Ectodermal cell (in vitro differentiated cells): ENCODE data around the gene PPP1R13B.

Source experiments
- H3K27ac ChIP-seq: 2 replicates; pipeline ENCODE4 v1.7.0; 2013; ENCODE audit warnings: mild to moderate bottlenecking, low read depth, low read length; ENCODE audit not compliant: insufficient read depth, poor library complexity, severe bottlenecking
- H3K27me3 ChIP-seq: 2 replicates; pipeline ENCODE4 v1.7.0; 2013; ENCODE audit warnings: mild to moderate bottlenecking, low read length; ENCODE audit not compliant: insufficient read depth, control insufficient read depth, poor library complexity, severe bottlenecking
- H3K36me3 ChIP-seq: one replicate; pipeline ENCODE4 v1.7.0; 2013; ENCODE audit warnings: low read length; ENCODE audit not compliant: control insufficient read depth, insufficient read depth
- H3K4me1 ChIP-seq: one replicate; pipeline ENCODE4 v1.7.0; 2013; ENCODE audit warnings: low read length; ENCODE audit not compliant: control insufficient read depth, insufficient read depth
- H3K4me3 ChIP-seq: 2 replicates; pipeline ENCODE4 v1.7.0; 2013; ENCODE audit warnings: low read depth, low read length, control low read depth; ENCODE audit not compliant: insufficient read depth
- H3K9me3 ChIP-seq: 2 replicates; pipeline ENCODE4 v1.7.0; 2013; ENCODE audit warnings: mild to moderate bottlenecking, low read length, moderate library complexity; ENCODE audit not compliant: control insufficient read depth
- WGBS, 2 experiments: methylation state at CpG; one replicate each; pipeline ENCODE4 v1.1.7; 2013; ENCODE audit warnings: missing lambda C conversion rate in 2 of 2; 5-methylcytosine and 5-hydroxymethylcytosine counted together

The PPP1R13B gene

DNA sequence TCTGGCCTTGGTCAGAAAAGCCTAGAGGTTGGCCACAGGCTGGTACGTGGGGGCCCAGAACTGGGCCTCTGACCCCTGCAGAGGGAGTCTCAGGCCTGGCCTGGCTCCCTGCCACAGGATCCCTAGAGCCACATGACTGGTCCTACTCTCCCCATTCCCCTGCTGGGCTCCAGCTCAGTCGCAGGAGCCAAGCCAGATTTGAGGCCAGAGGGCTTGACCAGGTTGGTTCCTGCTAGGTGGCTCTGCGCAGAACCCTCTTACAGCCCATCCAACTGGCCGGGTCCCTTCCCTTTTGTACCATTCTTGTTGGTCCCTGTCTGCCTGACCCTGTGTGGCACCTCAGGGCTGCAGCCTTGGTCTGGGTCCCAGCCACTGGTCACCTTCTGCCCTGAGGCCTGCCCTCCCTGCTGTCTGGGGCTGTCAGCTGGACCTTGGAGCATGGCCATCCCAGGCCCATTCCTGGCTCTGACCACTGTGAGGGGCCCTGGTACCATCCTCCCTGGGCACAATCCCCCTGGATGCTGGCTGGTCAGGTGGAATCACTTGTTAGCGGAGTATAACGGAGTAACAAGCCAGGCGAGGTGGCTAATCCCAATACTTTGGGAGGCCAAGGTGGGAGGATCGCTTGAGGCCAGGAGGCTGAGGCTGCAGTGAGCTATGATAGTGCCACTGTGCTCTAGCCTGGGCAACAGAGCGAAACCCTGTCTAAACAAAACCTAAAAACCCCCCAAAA is 22.9 kb upstream of the PPP1R13B start:
- Histone ChIP-seq H3K4me1 (peaks cover 18% of the 10 kb centered on the region), H3K9me3 (no peaks in the 10 kb centered on the region)
- WGBS, 2 experiments, result 93% methylated on average over 9 of the region's 9 CpGs

DNA sequence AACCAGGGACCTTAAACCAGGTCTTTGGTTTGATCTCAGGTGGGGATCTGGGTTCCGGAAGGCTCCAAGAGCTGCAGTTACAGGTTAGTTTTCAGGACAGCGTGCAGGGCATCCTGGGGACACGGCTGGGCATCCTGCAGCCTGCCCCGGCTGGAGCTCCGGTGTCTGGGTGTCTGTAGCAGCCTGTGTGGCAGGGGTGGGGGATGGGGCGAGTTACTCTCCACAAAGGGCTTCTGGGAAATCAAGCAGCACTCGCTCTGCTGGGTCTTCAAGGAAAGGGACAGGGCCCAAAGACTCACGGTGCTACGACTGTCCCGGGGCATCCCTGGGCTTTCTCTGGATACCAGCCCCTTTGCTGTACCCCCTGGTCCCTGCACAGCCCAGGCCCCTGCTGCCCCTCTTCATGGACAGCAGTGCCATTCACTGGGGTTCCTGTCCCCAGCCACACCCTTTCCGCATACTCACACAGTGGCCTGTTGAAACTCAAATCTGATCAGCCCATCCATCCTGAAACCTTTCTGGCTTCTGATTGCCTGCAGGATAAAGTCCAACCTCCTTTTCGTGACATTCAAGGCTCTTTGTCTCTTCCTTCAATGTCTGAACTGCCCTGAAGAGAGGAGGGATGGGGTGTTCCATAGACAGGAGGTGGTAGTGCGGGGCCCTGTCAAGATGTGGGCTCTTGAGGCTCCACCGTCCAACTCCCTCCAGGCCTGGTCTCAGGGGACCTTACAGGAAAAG is 22.2 kb upstream of the PPP1R13B start:
- Histone ChIP-seq H3K27ac (no peak overlapping the region), H3K9me3 (no peaks in the 10 kb centered on the region)
- 89 to 90% methylated on average over 14 of the region's 14 CpGs for WGBS, 2 experiments

More for the DNA sequence above, 22.9 kb upstream of the PPP1R13B start:
- H3K4me3 ChIP-seq, result no peak overlapping the region
- H3K27me3 ChIP-seq, result no peaks in the 10 kb centered on the region
- H3K36me3 ChIP-seq, result no peaks in the 10 kb centered on the region
- no peak overlapping the region for H3K27ac ChIP-seq

GRCh38 chr14:103868242-103868897 is 21.0 kb upstream of the PPP1R13B start:
- Histone ChIP-seq H3K27ac (no peak overlapping the region), H3K36me3 (no peaks in the 10 kb centered on the region), H3K4me3 (no peak overlapping the region), H3K9me3 (no peaks in the 10 kb centered on the region), H3K4me1 (peaks cover 18% of the 10 kb centered on the region), H3K27me3 (no peaks in the 10 kb centered on the region)
- 96% methylated on average over 10 of the region's 10 CpGs for WGBS, 2 experiments

More for the DNA sequence above, 22.2 kb upstream of the PPP1R13B start:
- Histone ChIP-seq H3K36me3 (no peaks in the 10 kb centered on the region), H3K4me3 (no peak overlapping the region), H3K27me3 (no peaks in the 10 kb centered on the region), H3K4me1 (peaks cover 18% of the 10 kb centered on the region)

GRCh38 chr14:103867523-103867953 is 20.2 kb upstream of the PPP1R13B start:
- Histone ChIP-seq H3K27ac (no peak overlapping the region), H3K9me3 (no peaks in the 10 kb centered on the region), H3K36me3 (no peaks in the 10 kb centered on the region), H3K4me1 (peaks cover 14% of the 10 kb centered on the region), H3K4me3 (no peak overlapping the region), H3K27me3 (no peaks in the 10 kb centered on the region)
- WGBS, 2 experiments, result 57 to 64% methylated on average over 10 of the region's 10 CpGs

DNA sequence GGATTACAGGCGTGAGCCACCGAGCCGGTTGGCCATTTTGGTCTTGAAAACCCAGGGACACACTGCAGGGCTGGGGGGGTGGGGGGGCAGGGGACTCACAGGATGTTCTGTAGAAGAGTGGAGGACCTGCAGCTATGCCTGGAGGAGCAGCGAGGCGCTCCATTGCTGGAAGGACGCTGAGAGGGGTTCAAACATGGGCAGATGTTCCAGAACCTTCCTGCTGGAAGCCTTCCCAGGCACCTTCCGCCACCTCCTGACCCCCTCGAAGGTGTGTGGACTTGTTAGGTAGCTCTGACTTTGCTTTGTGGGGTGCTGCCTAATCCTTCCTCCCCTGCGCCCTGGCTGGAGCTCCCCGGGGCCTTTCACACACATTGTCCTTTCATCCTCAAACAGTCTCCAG is 19.6 kb upstream of the PPP1R13B start:
- no peak overlapping the region for H3K4me3 ChIP-seq
- H3K4me1 ChIP-seq, result peaks cover 9% of the 10 kb centered on the region
- H3K9me3 ChIP-seq, result no peaks in the 10 kb centered on the region
- H3K27ac ChIP-seq, result no peak overlapping the region
- H3K27me3 ChIP-seq, result no peaks in the 10 kb centered on the region
- no peaks in the 10 kb centered on the region for H3K36me3 ChIP-seq
- 91 to 93% methylated on average over 10 of the region's 10 CpGs for WGBS, 2 experiments

GRCh38 chr14:103863245-103863644 is 15.9 kb upstream of the PPP1R13B start:
- 91 to 97% methylated on average over 6 of the region's 6 CpGs for WGBS, 2 experiments

DNA sequence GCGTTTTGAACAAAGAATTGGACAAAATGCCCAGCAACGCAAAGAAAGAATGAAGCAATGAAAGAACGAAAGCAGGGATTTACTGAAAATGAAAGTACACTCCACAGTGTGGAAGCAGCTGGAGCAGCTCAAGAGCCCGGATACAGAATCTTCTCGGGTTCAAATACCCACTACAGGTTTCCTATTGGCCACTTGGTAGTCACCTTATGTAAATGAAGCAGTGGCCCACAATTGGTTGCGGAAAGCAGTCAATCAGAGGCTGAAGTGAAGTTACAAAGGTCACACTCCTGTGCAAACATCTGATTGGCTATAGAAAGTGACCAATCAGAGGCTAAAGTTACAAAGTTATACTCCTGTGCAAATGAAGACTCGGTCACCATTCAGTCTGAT is 15.0 kb upstream of the PPP1R13B start:
- H3K27ac ChIP-seq, result no peak overlapping the region
- H3K4me3 ChIP-seq, result no peak overlapping the region
- H3K27me3 ChIP-seq, result no peaks in the 10 kb centered on the region
- no peaks in the 10 kb centered on the region for H3K4me1 ChIP-seq
- H3K9me3 ChIP-seq, result no peaks in the 10 kb centered on the region
- 89 to 95% methylated on average over 7 of the region's 7 CpGs for WGBS, 2 experiments
- H3K36me3 ChIP-seq, result no peaks in the 10 kb centered on the region

More at GRCh38 chr14:103863245-103863644, 15.9 kb upstream of the PPP1R13B start:
- Histone ChIP-seq H3K27me3 (no peaks in the 10 kb centered on the region), H3K9me3 (no peaks in the 10 kb centered on the region), H3K36me3 (no peaks in the 10 kb centered on the region), H3K27ac (no peak overlapping the region), H3K4me3 (no peak overlapping the region), H3K4me1 (no peaks in the 10 kb centered on the region)

GRCh38 chr14:103861413-103862392 is 14.3 kb upstream of the PPP1R13B start:
- H3K4me1 ChIP-seq, result peaks cover 3% of the 10 kb centered on the region
- WGBS, 2 experiments, result 92% methylated on average over 14 of the region's 14 CpGs
- no peak overlapping the region for H3K4me3 ChIP-seq
- no peaks in the 10 kb centered on the region for H3K27me3 ChIP-seq
- H3K9me3 ChIP-seq, result no peaks in the 10 kb centered on the region
- no peaks in the 10 kb centered on the region for H3K36me3 ChIP-seq
- H3K27ac ChIP-seq, result no peak overlapping the region

DNA sequence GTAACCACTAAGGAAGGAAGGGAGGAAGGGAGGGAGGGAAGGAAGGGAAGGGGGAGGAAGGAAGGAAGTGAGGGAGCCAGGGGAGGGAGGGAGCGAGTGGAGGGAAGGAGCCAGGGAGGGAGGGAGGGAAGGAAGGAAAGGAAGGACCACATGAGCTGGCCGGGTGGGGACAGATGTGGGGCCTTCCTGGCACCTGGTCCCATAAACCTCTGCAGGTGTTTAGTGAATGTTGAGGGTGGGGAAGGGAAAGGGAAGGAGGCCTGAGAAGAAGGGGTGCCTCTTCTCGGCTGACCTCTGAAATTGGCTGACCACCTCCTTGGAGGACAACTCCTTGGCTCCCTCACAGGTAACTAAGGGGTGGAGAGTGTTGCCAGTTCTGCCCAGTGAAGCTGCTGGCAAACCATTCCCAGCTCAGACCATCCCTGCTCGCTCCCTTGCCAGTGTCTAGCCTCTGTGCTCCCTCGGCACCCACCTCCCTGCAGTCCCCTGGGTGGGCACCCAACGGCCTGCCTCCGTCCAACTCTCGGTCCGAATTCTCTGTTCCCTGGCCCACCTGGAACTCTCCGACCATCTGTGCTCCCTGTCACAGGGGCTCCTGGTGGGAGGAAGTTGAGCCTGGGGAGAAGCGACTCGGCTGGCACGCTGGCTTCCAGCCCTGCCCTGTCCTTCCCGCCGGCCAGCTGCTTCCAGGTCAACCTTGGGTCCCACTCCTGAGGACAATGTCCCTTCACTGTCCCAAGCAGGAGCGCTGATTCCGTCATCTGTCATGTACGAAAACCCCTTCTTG is 12.2 kb upstream of the PPP1R13B start:
- 90 to 91% methylated on average over 17 of the region's 18 CpGs for WGBS, 2 experiments
- no peaks in the 10 kb centered on the region for H3K9me3 ChIP-seq

More for the DNA sequence above, 12.2 kb upstream of the PPP1R13B start:
- Histone ChIP-seq H3K27me3 (no peaks in the 10 kb centered on the region), H3K4me3 (no peak overlapping the region), H3K27ac (no peak overlapping the region), H3K4me1 (peaks cover 24% of the 10 kb centered on the region), H3K36me3 (no peaks in the 10 kb centered on the region)
